Psoas muscle (tissue), 8 donors: ENCODE data around the gene CACNG1. TPM values are rescaled to one million over a fixed set of nuclear protein-coding genes. Genes with fewer than 3 reads are reported as not detected.

ENCODE experiments used
- ATAC-seq, 4 donors: fragments of 200-7000 bp; cut with Tn5 transposase; one replicate each; pipeline ENCODE4 v1.9.1; 2020; ENCODE audit warnings: moderate library complexity in 3 of 4, mild to moderate bottlenecking in 2 of 4
- DNase-seq, 2 donors: peaks; one replicate each; pipeline ENCODE4 v3.0.0-alpha.2; 2020
- H3K27ac ChIP-seq: fragments of 200-600 bp; one replicate; pipeline ENCODE4 v1.8.0; 2022
- H3K27me3 ChIP-seq, 3 donors: fragments of 200-600 bp in 1 of 3; one replicate each; pipeline versions ENCODE4 v1.6.1 to v1.8.0; 2013 to 2022; ENCODE audit warnings: low read length in 2 of 3, mild to moderate bottlenecking in 2 of 3, moderate library complexity in 1 of 3; ENCODE audit not compliant: insufficient read depth in 3 of 3
- H3K36me3 ChIP-seq, 2 donors: fragments of 200-600 bp in 1 of 2; one replicate each; pipeline versions ENCODE4 v1.6.1 to v1.8.0; 2013 to 2022; ENCODE audit warnings: low read depth in 1 of 2, mild to moderate bottlenecking in 1 of 2, moderate library complexity in 1 of 2; ENCODE audit not compliant: insufficient read depth in 1 of 2
- H3K4me1 ChIP-seq: fragments of 200-600 bp; one replicate; pipeline ENCODE4 v1.8.0; 2022
- H3K4me3 ChIP-seq: fragments of 200-600 bp; one replicate; pipeline ENCODE4 v1.8.0; 2022; ENCODE audit warnings: mild to moderate bottlenecking
- H3K9me3 ChIP-seq: fragments of 200-600 bp; one replicate; pipeline ENCODE4 v1.8.0; 2022
- WGBS, 3 donors: extraction: QIAGEN DNeasy Blood & Tissue Kit; methylation state at CpG; one replicate each; pipeline versions ENCODE4 v1.1.6 to v1.1.7; 2013; 5-methylcytosine and 5-hydroxymethylcytosine counted together
- intact Hi-C, 2 donors: fragments of 100-400 bp; cut with DNase I; formaldehyde crosslinking; loops; one replicate each; pipeline versions ENCODE4 v1.11.0 to v1.14.2; 2022
- polyA plus RNA-seq, 3 donors: library from polyadenylated mRNA; stranded (reverse); fragments of 200-250 nt; gene quantifications; one replicate each; pipeline ENCODE4 v1.2.3, GENCODE V29; 2013
- total RNA-seq, 4 donors: library from RNA; stranded (reverse); fragmentation: NEBNext Ultra II Directional in 2 of 4; extraction: Animal tissue kit (Norgen Biotek cat#: 25700) in 2 of 4; gene quantifications; one replicate each; pipeline versions ENCODE4 v1.2.1 to v1.2.4, GENCODE V29; 2021 to 2023
- TF ChIP-seq, protein P1 (sequence below): fragments of 200-600 bp; IDR thresholded peaks from one replicate; pipeline ENCODE4 v1.8.0; 2022; ENCODE audit warnings: antibody characterized with exemption
- donor health status: healthy with polysubstance abuse.
- donor health status: DM: no; HTN: no; CAD: no; lungs with moderate emphysema.
- donor health status: Bipolar disorder and iron deficiency.
- donor health status: healthy.
- donor health status: DM: yes; HTN: yes; CAD: no.
- donor health status: DM: no; HTN: no; CAD: no.
- donor health status: DM: no; HTN: no; CAD: no.
- donor health status: DM: yes; HTN: yes; CAD: no.

The CACNG1 gene
- total and polyA plus RNA-seq, 7 donors, result 20.3 to 312 (median 72.5) TPM

GRCh38 chr17:67078292-67078691 is 33.9 kb downstream of the CACNG1 start:
- DNase-seq (no peak), ATAC-seq (peak in 2 of 4 donors; percentile 17 to 36)
- Histone ChIP-seq H3K27me3 (no peaks in the 10 kb centered on the region), H3K27ac (no peak overlapping the region), H3K36me3 (peaks cover 3 to 10% of the 10 kb centered on the region in 2 donors), H3K4me3 (no peak overlapping the region), H3K4me1 (peaks cover 24% of the 10 kb centered on the region), H3K9me3 (no peaks in the 10 kb centered on the region)
- 84 to 92% (median 88%) methylated on average over 11 of the region's 11 CpGs for WGBS, 3 donors
- intact Hi-C loops, result no loop called here
- TF ChIP-seq, protein P1, sequence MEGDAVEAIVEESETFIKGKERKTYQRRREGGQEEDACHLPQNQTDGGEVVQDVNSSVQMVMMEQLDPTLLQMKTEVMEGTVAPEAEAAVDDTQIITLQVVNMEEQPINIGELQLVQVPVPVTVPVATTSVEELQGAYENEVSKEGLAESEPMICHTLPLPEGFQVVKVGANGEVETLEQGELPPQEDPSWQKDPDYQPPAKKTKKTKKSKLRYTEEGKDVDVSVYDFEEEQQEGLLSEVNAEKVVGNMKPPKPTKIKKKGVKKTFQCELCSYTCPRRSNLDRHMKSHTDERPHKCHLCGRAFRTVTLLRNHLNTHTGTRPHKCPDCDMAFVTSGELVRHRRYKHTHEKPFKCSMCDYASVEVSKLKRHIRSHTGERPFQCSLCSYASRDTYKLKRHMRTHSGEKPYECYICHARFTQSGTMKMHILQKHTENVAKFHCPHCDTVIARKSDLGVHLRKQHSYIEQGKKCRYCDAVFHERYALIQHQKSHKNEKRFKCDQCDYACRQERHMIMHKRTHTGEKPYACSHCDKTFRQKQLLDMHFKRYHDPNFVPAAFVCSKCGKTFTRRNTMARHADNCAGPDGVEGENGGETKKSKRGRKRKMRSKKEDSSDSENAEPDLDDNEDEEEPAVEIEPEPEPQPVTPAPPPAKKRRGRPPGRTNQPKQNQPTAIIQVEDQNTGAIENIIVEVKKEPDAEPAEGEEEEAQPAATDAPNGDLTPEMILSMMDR, result no peak

DNA sequence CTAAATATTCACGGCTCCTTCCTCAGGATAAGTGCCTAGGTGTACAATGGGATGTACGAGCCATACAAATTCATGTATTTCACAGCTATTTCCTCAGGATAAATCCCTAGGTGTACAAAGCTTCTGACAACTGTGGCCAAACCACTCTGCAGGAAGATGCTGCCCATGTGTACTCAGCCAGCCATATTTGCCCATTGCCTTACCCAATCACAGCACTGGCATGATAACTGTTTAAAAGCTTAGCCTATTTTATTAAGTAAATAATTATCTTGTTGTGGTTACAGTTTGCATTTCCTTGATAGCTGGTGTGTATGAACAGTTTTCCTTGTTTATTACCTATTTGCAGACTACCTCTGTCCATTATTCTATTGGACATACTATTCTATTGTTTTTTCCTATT is 35.1 kb downstream of the CACNG1 start:
- DNase-seq (no peak), ATAC-seq (no peak)
- Histone ChIP-seq H3K27ac (no peak overlapping the region), H3K27me3 (no peaks in the 10 kb centered on the region), H3K4me1 (peaks cover 24% of the 10 kb centered on the region), H3K9me3 (no peaks in the 10 kb centered on the region), H3K36me3 (peaks cover 3 to 15% of the 10 kb centered on the region in 2 donors), H3K4me3 (no peak overlapping the region)
- 93 to 95% (median 94%) methylated on average over 2 of the region's 2 CpGs for WGBS, 3 donors
- intact Hi-C loops, result no loop called here
- TF ChIP-seq, protein P1, result no peak

DNA sequence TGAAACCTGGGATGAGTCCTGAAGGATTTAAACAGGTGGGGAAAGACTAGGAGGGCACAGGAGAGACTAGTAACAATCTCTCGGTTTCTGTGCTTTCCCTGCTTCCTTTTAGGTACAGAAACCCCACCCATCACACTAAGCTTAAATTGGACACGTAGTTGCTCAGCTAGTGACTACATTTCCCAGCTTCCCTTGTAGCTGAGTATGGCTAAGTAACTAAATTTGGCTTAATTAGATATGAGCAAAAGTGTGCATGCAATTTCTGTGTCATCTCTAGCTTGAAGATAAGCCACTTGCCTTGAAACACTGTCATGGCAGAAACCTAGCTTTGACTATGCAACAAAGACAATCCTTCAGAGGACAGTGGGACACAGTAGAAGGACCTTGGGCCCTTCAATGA is 36.5 kb downstream of the CACNG1 start:
- DNase-seq (no peak), ATAC-seq (peak; percentile 22 to 64 (median 54))
- TF ChIP-seq, protein P1, result no peak
- Histone ChIP-seq H3K4me1 (peaks cover 24% of the 10 kb centered on the region), H3K27ac (peak overlapping the region; percentile 47), H3K36me3 (peaks cover 3 to 23% of the 10 kb centered on the region in 2 donors), H3K4me3 (no peak overlapping the region), H3K9me3 (no peaks in the 10 kb centered on the region), H3K27me3 (no peaks in the 10 kb centered on the region)
- intact Hi-C loops, result no loop called here
- 52 to 95% (median 74%) methylated on average over 2 of the region's 2 CpGs for WGBS, 3 donors

DNA sequence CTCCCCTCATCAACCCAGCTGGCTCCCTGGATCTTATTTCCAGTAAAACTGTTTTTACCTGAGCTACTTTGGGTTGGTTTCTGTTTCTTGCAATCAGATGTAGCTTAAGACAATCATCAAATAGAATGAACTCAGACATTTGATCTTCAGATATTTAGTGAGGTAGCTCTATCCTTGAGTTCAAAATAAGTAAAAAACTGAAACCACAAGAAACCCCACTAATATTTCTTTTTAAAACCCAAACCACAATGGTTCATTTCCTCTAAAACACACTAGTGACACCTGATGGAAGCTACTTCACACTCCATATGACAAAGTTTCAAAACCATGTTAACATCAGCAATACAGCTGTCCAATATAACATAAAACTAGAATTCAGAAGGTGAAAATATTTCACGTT is 37.8 kb downstream of the CACNG1 start:
- intact Hi-C loops, result no loop called here
- no peak overlapping the region for H3K27ac ChIP-seq
- H3K9me3 ChIP-seq, result no peaks in the 10 kb centered on the region
- no peak overlapping the region for H3K4me3 ChIP-seq
- ATAC-seq (no peak), DNase-seq (no peak)
- H3K4me1 ChIP-seq, result peaks cover 15% of the 10 kb centered on the region
- 73 to 80% (median 79%) methylated on average over 1 of the region's 1 CpG for WGBS, 3 donors
- peaks cover 7 to 35% of the 10 kb centered on the region in 2 donors for H3K36me3 ChIP-seq
- TF ChIP-seq, protein P1, result no peak
- no peaks in the 10 kb centered on the region for H3K27me3 ChIP-seq

- ATAC-seq (no peak), DNase-seq (no peak)
- intact Hi-C loops, result no loop called here
- peaks cover 7 to 29% of the 10 kb centered on the region in 2 donors for H3K36me3 ChIP-seq
- no peaks in the 10 kb centered on the region for H3K9me3 ChIP-seq
- 80 to 89% (median 86%) methylated on average over 3 of the region's 3 CpGs for WGBS, 3 donors
- no peaks in the 10 kb centered on the region for H3K27me3 ChIP-seq
- TF ChIP-seq, protein P1, result no peak
- no peak overlapping the region for H3K27ac ChIP-seq
- H3K4me3 ChIP-seq, result no peak overlapping the region
- peaks cover 11% of the 10 kb centered on the region for H3K4me1 ChIP-seq
These were observed 41.1 kb downstream of the CACNG1 start for GRCh38 chr17:67085406-67085805.
